GM12878 (cell line): Measurements from ENCODE around the gene SPRED2. TPM values are rescaled to one million over a fixed set of nuclear protein-coding genes. Genes with fewer than 3 reads are reported as not detected.

Experiments used
- ATAC-seq: fragments of 200-7000 bp; cut with Tn5 transposase; 3 replicates; pipeline ENCODE4 v1.9.1; 2020; ENCODE audit warnings: mild to moderate bottlenecking, moderate library complexity
- BruUV-seq: library from RNA; stranded (reverse); fragments of 400-500 nt; replicated peaks from 2 replicates; lab custom pipeline; 2021; lab: Mats Ljungman, UMichigan
- CTCF ChIA-PET: fragments of 300-600 bp; sonication (Branson Sonifier 250); formaldehyde crosslinking; extraction: SDS; loops from one replicate; lab custom pipeline; 2021; ENCODE audit warnings: inconsistent platforms; lab: Yijun Ruan, JAX
- POLR2A ChIA-PET: fragments of 350-600 bp; formaldehyde crosslinking; extraction: SDS; loops from one replicate; lab custom pipeline; 2021; ENCODE audit warnings: inconsistent platforms; lab: Charles Lee
- RAD21 ChIA-PET: fragments of 300-600 bp; sonication (Branson Sonifier 250); formaldehyde crosslinking; loops from one replicate; lab custom pipeline; 2023; ENCODE audit warnings: antibody characterized with exemption; ENCODE audit not compliant: unreplicated experiment; lab: Charles Lee
- SMC1A ChIA-PET: fragments of 300-600 bp; sonication (Branson Sonifier 250); formaldehyde crosslinking; loops from one replicate; lab custom pipeline; 2023; ENCODE audit not compliant: unreplicated experiment, uncharacterized antibody; lab: Charles Lee
- DNase-seq: peaks from one replicate; pipeline ENCODE4 v3.0.0-alpha.2; 2011; ENCODE audit warnings: low read depth, low spot score
- FAIRE-seq: peaks from 3 replicates; lab custom pipeline; 2011; peaks lifted over from hg19 to GRCh38; lab: Jason Lieb, UNC
- H2AFZ ChIP-seq: 2 replicates; pipeline ENCODE4 v1.6.0; 2011; ENCODE audit warnings: low read depth, low read length, control low read depth; ENCODE audit not compliant: control insufficient read depth
- H3K27ac ChIP-seq: 2 replicates; pipeline ENCODE4 v1.5.1; 2011; ENCODE audit warnings: control low read depth; ENCODE audit not compliant: control insufficient read depth, insufficient read depth
- H3K27me3 ChIP-seq, 2 experiments: replicated peaks in 1 of 2; 2 replicates each; pipeline versions ENCODE4 v1.6.0 to v1.6.1; 2011; ENCODE audit warnings: low read length in 1 of 2; ENCODE audit not compliant: control insufficient read depth in 2 of 2, insufficient read depth in 2 of 2
- H3K36me3 ChIP-seq, 2 experiments: 2 replicates each; pipeline ENCODE4 v1.5.1; 2011; ENCODE audit warnings: low read length in 1 of 2; ENCODE audit not compliant: control insufficient read depth in 2 of 2, insufficient read depth in 2 of 2
- H3K4me1 ChIP-seq: 2 replicates; pipeline ENCODE4 v1.6.1; 2011; ENCODE audit warnings: mild to moderate bottlenecking, low read length, moderate library complexity, mixed read lengths; ENCODE audit not compliant: control insufficient read depth, insufficient read depth
- H3K4me2 ChIP-seq: 2 replicates; pipeline ENCODE4 v1.6.0; 2011; ENCODE audit warnings: control low read depth; ENCODE audit not compliant: control insufficient read depth, insufficient read depth
- H3K4me3 ChIP-seq: fragments of 200-600 bp; sonication (generic); 2 replicates; pipeline ENCODE4 v1.5.1; 2016
- H3K79me2 ChIP-seq: 2 replicates; pipeline ENCODE4 v1.6.0; 2011; ENCODE audit warnings: low read length; ENCODE audit not compliant: control insufficient read depth, insufficient read depth
- H3K9ac ChIP-seq: 2 replicates; pipeline ENCODE4 v1.8.0; 2011; ENCODE audit warnings: low read length, control low read depth, mixed read lengths; ENCODE audit not compliant: control insufficient read depth, insufficient read depth
- H3K9me3 ChIP-seq: replicated peaks from 3 replicates; pipeline ENCODE4 v1.5.1; 2011; ENCODE audit warnings: mild to moderate bottlenecking, low read length; ENCODE audit not compliant: control insufficient read depth, insufficient read depth
- H4K20me1 ChIP-seq: 2 replicates; pipeline ENCODE4 v1.6.0; 2011; ENCODE audit not compliant: control insufficient read depth, insufficient read depth
- CHD1 ChIP-seq: IDR thresholded peaks from 2 replicates; pipeline ENCODE4 v1.6.1; 2012; ENCODE audit warnings: low read depth, low read length, improper control_type of control experiment
- EGR1 ChIP-seq, 2 experiments: IDR thresholded peaks; 1 replicate in 1 of 2; 2 replicates in 1 of 2; pipeline ENCODE4 v1.6.1; 2011 to 2012; ENCODE audit warnings: low read depth in 2 of 2, low read length in 2 of 2, borderline replicate concordance in 1 of 2, mild to moderate bottlenecking in 1 of 2, moderate library complexity in 1 of 2
- ETV6 ChIP-seq, 2 experiments: fragments of 450-650 bp in 1 of 2; IDR thresholded peaks in 1 of 2; conservative IDR thresholded peaks in 1 of 2; 2 replicates each; pipeline ENCODE4 v1.6.1; 2014; ENCODE audit warnings: antibody characterized with exemption in 1 of 2, borderline replicate concordance in 1 of 2, low read depth in 1 of 2, mild to moderate bottlenecking in 1 of 2, moderate library complexity in 1 of 2
- EZH2 ChIP-seq: IDR thresholded peaks from 2 replicates; pipeline ENCODE4 v1.6.1; 2012; ENCODE audit warnings: low read depth, mild to moderate bottlenecking, control low read depth, inconsistent platforms, low read length, borderline replicate concordance; ENCODE audit not compliant: control insufficient read depth
- FOXK2 ChIP-seq: fragments of 450-650 bp; IDR thresholded peaks from 2 replicates; pipeline ENCODE4 v1.6.1; 2017; ENCODE audit warnings: mild to moderate bottlenecking, moderate library complexity
- HDGF ChIP-seq: fragments of 450-650 bp; IDR thresholded peaks from 2 replicates; pipeline ENCODE4 v1.6.1; 2016; ENCODE audit warnings: antibody characterized with exemption
- KDM1A ChIP-seq: fragments of 200-600 bp; sonication (generic); IDR thresholded peaks from 2 replicates; pipeline ENCODE4 v1.6.1; 2016; ENCODE audit warnings: borderline replicate concordance
- KLF5 ChIP-seq: fragments of 450-650 bp; IDR thresholded peaks from 2 replicates; pipeline ENCODE4 v1.6.1; 2014; ENCODE audit warnings: mild to moderate bottlenecking; ENCODE audit not compliant: partially characterized antibody
- MEF2B ChIP-seq: fragments of 450-650 bp; IDR thresholded peaks from 2 replicates; pipeline ENCODE4 v1.6.1; 2018; ENCODE audit warnings: mild to moderate bottlenecking, moderate library complexity; ENCODE audit not compliant: partially characterized antibody, poor library complexity, severe bottlenecking
- MXI1 ChIP-seq: fragments of 150-350 bp; IDR thresholded peaks from 2 replicates; pipeline ENCODE4 v1.6.1; 2011; ENCODE audit warnings: low read depth, mild to moderate bottlenecking, inconsistent platforms, low read length, improper control_type of control experiment
- NRF1 ChIP-seq: conservative IDR thresholded peaks from 2 replicates; pipeline ENCODE4 v1.6.1; 2011; ENCODE audit warnings: mild to moderate bottlenecking, low read depth, low read length, improper control_type of control experiment
- PAX5 ChIP-seq: IDR thresholded peaks from 2 replicates; pipeline ENCODE4 v1.6.1; 2011; ENCODE audit warnings: low read depth, low read length, borderline replicate concordance
- SP1 ChIP-seq: IDR thresholded peaks from one replicate; pipeline ENCODE4 v1.6.1; 2011; ENCODE audit warnings: low read depth, low read length
- TCF3 ChIP-seq: IDR thresholded peaks from 2 replicates; pipeline ENCODE4 v1.6.1; 2012; ENCODE audit warnings: low read depth, mild to moderate bottlenecking, low read length, borderline replicate concordance; ENCODE audit not compliant: insufficient read depth
- WGBS: methylation state at CpG from one replicate; pipeline ENCODE4 v1.1.6; 2016; ENCODE audit warnings: low lambda C conversion rate; ENCODE audit not compliant: insufficient replicate concordance, insufficient coverage; ENCODE audit errors: missing lambda C conversion rate; 5-methylcytosine and 5-hydroxymethylcytosine counted together
- in situ Hi-C: fragments of 300-500 bp; cut with MboI; formaldehyde crosslinking; loops from 9 replicates; pipeline ENCODE4 v1.14.3; 2018; ENCODE audit warnings: mixed read lengths
- intact Hi-C: fragments of 100-400 bp; cut with micrococcal nuclease; formaldehyde crosslinking; loops from one replicate; pipeline ENCODE4 v1.14.2; 2022; ENCODE audit not compliant: unreplicated experiment
- polyA plus RNA-seq, 11 experiments: library from polyadenylated mRNA; depleted of rRNA in 4 of 11; unstranded in 6 of 11; stranded (reverse) in 5 of 11; fragments of >200 nt; fragmentation: Nextera tagmentation in 4 of 11; fragmentation: Illumina TruSeq in 1 of 11; extraction: Ambion mirVana in 4 of 11; extraction: Trizol in 1 of 11; gene quantifications; 1 replicate in 1 of 11; 2 replicates in 10 of 11; pipeline versions ENCODE4 v1.2.1 to v1.2.3, GENCODE V29; 2011 to 2016; ENCODE audit warnings: inconsistent platforms in 2 of 11, missing spikeins in 2 of 11, low read depth in 1 of 11
- total RNA-seq, 4 experiments: library from RNA; depleted of rRNA in 3 of 4; stranded (reverse); fragments of >200 nt in 3 of 4; fragmentation: Illumina TruSeq in 1 of 4; extraction: Trizol in 1 of 4; gene quantifications; 2 replicates each; pipeline versions ENCODE4 v1.2.1 to v1.2.3, GENCODE V29; 2013 to 2021
- TF ChIP-seq, protein P1 (sequence below): fragments of 450-650 bp; IDR thresholded peaks from 2 replicates; pipeline ENCODE4 v1.6.1; 2016; ENCODE audit warnings: mild to moderate bottlenecking

SPRED2 gene
- total and polyA plus RNA-seq, 10 of the 15 experiments (the other 5 are each of a cell fraction or from before 2014, with no cell fraction given), result 3.0 to 23.9 (median 9.7) TPM

DNA sequence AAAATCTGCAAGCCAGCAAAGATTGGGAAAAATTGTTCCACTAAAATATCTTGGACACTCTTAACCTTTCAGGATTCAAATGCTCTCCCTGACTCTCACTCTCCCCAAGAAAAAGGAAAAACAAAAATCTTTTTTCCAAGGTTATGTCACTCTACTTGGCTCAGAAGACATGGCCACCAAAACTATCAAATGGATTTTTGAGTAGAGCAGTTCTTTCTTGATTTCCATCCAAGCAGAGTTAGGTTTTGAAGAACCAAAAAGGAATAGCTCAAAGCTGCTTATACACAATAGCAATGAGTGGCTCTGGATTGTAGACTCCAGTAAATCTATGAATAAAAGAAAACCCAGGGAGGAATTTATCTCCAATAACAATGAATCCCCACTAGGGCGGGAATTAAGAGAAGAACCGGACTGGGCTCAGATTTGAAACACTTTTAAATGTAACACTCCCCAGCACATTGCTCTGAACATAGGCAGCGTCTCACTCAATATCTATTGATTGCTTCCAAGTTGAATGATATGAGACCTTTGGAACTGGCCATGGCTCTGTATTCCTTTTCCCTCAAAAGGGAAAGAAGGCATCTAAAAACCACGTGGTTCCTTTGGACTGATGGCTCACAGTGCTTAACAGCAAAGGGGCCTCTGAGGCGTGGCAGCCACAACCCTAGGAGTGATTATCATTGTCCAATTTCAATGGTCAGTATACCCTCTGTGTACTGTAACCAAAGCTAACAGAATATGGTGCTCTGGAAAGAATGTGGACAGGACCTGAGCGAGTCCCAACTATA lies 68.3 kb downstream of the SPRED2 start:
- H3K4me1 ChIP-seq, result peaks cover 35% of the 10 kb centered on the region
- POLR2A ChIA-PET, result interaction anchor here (1.1 to 1.2 kb wide), 3 partner anchors 9 to 22 kb away, joined by 3 read pairs; no protein-coding TSS in a partner anchor
- no peak overlapping the region for H3K27ac ChIP-seq
- H3K27me3 ChIP-seq, result no peaks in the 10 kb centered on the region
- SMC1A ChIA-PET, result interaction anchor here (0.6 to 2.3 kb wide), 4 partner anchors 10 to 63 kb away, joined by 3 to 10 read pairs (median 6); no protein-coding TSS in a partner anchor
- no peak overlapping the region for H3K9ac ChIP-seq
- H3K9me3 ChIP-seq, result no peaks in the 10 kb centered on the region
- H2AFZ ChIP-seq, result no peak overlapping the region
- no peaks in the 10 kb centered on the region for H3K36me3 ChIP-seq
- DNase-seq (no peak), ATAC-seq (no peak), FAIRE-seq (no peak)
- BruUV-seq, result no TSS peak
- TF ChIP-seq CHD1, result no peak
- TF ChIP-seq MEF2B, result no peak
- TF ChIP-seq KDM1A, result no peak
- TF ChIP-seq EZH2, result no peak
- intact Hi-C loops, result no loop called here
- H3K4me2 ChIP-seq, result no peak overlapping the region
- WGBS, result 44% methylated on average over 6 of the region's 6 CpGs
- CTCF ChIA-PET, result interaction anchor here (0.7 to 3.3 kb wide), 2 partner anchors 10 to 93 kb away, joined by 4 to 16 read pairs; no protein-coding TSS in a partner anchor
- no peak overlapping the region for H3K4me3 ChIP-seq
- no peaks in the 10 kb centered on the region; the same call in none of the 2 replicates for H3K79me2 ChIP-seq
- no peaks in the 10 kb centered on the region for H4K20me1 ChIP-seq
- in situ Hi-C loops, result no loop called here
- RAD21 ChIA-PET, result interaction anchor here (1.0 kb wide), 2 partner anchors 9 to 27 kb away, joined by 3 read pairs; no protein-coding TSS in a partner anchor

DNA sequence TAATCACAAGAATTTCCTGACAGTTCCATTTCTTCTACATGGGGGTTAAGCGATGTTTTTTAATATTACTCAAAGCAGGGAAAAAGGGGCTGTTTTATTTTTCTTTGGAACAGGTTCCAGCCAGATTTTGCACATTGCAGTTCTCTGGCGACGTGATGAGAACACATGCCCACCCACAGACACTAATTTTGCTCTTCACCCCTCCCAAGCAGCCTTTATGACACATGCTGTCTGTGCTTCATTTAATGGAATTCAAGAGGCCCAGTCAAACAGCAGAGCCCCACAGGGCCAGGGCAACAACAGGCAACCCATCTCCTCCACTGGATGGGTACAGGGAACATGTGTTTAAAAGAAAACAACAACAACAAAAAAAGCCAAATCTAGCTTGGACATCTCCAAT lies 70.8 kb downstream of the SPRED2 start:
- 61% methylated on average over 3 of the region's 3 CpGs for WGBS
- peaks cover 49% of the 10 kb centered on the region for H3K4me1 ChIP-seq
- no peaks in the 10 kb centered on the region for H3K9me3 ChIP-seq
- H2AFZ ChIP-seq, result no peak overlapping the region
- CTCF ChIA-PET, result interaction anchor here (0.6 to 1.2 kb wide), 2 partner anchors 25 to 136 kb away, joined by 3 to 5 read pairs; no protein-coding TSS in a partner anchor
- no peak overlapping the region for H3K4me3 ChIP-seq
- H4K20me1 ChIP-seq, result no peaks in the 10 kb centered on the region
- SMC1A ChIA-PET, result interaction anchor here (0.6 to 6.6 kb wide), 5 partner anchors 9 to 25 kb away, joined by 3 to 142 read pairs (median 4); no protein-coding TSS in a partner anchor
- no peak overlapping the region for H3K27ac ChIP-seq
- no TSS peak for BruUV-seq
- H3K79me2 ChIP-seq, result no peaks in the 10 kb centered on the region; the same call in 1 of the 2 replicates
- in situ Hi-C loops, result no loop called here
- no peak overlapping the region for H3K4me2 ChIP-seq
- intact Hi-C loops, result no loop called here
- RAD21 ChIA-PET, result interaction anchor here (0.7 kb wide), 1 partner anchor 9 kb away, joined by 3 read pairs; no protein-coding TSS in a partner anchor
- no peak for FAIRE-seq
- no peaks in the 10 kb centered on the region for H3K27me3 ChIP-seq
- no peak overlapping the region for H3K9ac ChIP-seq
- no peak for DNase-seq
- ATAC-seq, result no peak
- POLR2A ChIA-PET, result interaction anchor here (1.3 kb wide), 1 partner anchor 11 kb away, joined by 3 read pairs; no protein-coding TSS in a partner anchor
- H3K36me3 ChIP-seq, result no peaks in the 10 kb centered on the region
- TF ChIP-seq NRF1 (no peak), TCF3 (no peak), FOXK2 (no peak), PAX5 (no peak), HDGF (no peak), KLF5 (no peak), SP1 (no peak), MXI1 (no peak), EGR1 (IDR thresholded peaks at IDR 0.05; ENCODE audit: borderline replicate concordance in 1 of 2, low read depth in 2 of 2, low read length in 2 of 2) (no peak), ETV6 (conservative IDR thresholded peaks at IDR 0.05 in 1 of 2, IDR thresholded peaks at IDR 0.05 in 1 of 2; ENCODE audit: borderline replicate concordance in 1 of 2, low read depth in 1 of 2) (no peak)
- TF ChIP-seq, protein P1, sequence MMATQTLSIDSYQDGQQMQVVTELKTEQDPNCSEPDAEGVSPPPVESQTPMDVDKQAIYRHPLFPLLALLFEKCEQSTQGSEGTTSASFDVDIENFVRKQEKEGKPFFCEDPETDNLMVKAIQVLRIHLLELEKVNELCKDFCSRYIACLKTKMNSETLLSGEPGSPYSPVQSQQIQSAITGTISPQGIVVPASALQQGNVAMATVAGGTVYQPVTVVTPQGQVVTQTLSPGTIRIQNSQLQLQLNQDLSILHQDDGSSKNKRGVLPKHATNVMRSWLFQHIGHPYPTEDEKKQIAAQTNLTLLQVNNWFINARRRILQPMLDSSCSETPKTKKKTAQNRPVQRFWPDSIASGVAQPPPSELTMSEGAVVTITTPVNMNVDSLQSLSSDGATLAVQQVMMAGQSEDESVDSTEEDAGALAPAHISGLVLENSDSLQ, result no peak
